Endometrium (tissue), 2 donors: ENCODE measurements around the gene SLC6A7.
"Not testable (repeated sequence)": the region's sequence is repeated elsewhere in the genome, so short reads cannot be mapped to it uniquely, and the experiment has no call there.

Experiments used
- FAIRE-seq: peaks from 2 replicates; lab custom pipeline; 2012; peaks lifted over from hg19 to GRCh38; lab: Jason Lieb, UNC
- donor health status: control.
- donor health status: control.

The SLC6A7 gene

DNA sequence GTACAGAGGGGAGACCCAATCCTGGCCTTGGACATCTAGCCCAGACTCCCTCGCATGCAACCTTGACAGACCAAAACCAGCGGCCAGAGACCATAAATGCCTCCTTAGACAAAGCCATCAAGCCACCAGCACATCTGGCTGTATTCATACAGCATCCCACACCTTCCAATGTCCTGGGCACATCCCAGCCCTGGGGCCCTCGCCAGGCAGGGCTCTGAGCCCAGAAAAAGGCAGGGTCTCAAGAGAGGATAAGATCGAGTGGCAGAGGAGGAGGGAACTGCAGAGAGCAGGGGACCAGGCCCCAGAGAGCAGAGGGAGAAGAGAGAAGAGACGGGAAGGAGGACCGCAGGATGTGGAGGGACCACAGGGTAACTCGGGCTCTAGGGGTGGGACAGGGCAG is 54.3 kb downstream of the SLC6A7 start:
- FAIRE-seq = no peak

DNA sequence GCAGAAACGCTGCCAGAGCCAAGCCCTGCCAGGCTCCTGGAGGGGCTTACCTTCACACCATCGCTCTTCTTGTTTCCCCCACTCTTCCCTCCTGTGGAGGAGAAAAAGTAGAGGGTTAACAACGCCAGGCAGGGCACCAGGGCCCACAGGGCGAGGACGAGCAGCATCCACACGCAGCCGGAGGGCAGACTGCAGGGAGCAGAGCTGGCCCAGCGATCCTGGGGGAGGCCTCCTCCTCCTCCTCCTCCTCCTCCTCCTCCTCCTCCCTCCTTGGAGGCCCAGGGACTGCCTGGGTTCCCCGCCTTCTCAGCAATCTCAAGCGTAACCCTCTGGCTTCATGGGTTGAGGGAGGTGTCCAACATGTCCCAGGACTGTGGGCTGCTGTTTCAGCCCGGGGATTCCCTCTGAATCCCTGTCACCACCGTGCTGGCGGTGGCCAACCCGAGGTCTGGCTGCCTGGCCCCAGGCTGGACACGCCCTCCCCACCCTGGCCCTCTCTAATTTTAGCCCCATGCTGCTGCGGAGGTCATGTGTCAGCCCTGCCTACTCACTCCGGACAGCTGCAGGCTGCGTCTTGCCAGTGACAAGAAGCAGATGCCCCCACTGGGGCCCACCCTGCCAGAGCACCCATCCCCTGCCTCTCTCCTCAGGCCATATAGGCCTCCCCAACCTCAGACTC is 55.4 kb downstream of the SLC6A7 start:
- no peak for FAIRE-seq

DNA sequence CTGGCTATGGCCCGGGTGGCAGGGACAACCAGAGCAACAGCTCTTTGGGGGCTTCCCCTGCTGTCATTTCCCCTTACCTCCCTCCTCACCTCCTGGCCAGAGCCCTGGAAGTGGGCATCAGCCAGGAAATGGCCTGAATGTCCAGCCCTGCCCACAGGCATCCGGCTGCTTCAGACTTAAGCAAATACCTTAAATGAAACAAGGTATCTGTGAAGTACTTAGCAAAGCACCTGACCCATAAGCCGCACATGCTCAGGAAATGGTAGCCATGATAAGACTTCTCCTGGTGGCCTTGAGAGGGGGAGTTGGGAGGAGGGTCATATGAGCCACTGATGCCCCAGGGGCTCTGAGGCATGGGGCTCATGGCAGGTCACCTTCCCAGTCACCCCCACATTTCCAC is 55.9 kb downstream of the SLC6A7 start:
- no peak for FAIRE-seq

DNA sequence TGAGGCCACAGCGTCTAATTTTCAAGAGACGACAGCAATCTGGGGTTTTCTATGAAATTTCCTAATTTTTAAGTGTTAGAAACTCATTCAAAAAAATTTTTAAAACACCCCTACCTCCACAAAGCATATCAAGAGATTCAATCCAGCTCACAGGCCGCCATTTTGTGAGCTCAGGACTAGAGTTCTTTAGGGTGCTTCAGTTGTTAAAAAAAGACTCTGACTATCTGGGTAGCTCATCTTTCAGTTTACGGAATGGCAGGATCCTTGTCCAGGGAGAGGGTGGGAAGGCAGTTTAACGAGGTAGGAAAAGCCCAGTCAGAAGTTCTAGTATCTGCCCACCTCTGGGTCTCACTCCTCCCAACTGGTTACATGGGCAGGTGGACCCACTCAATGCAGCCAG is 56.6 kb downstream of the SLC6A7 start:
- no peak for FAIRE-seq

DNA sequence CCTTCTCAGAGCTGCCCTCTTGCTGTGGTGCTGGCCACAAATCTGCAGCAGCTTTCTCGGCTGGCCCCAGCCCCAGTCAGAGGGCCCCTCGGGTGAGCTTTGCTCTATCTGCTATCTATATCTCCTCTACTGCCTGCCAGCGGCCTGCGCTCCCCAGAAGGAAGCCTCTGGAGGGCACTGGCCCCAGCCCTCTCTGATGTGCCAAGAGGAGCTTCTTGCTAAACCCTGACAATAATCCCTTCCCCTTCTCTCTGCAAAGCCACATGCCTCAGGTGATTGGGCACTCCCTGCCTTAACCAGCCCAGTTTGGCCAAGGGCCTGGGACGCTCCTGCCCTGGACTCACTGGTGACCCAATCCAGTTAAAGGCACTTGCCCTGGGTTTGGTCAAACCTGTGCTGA is 57.0 kb downstream of the SLC6A7 start:
- no peak for FAIRE-seq

DNA sequence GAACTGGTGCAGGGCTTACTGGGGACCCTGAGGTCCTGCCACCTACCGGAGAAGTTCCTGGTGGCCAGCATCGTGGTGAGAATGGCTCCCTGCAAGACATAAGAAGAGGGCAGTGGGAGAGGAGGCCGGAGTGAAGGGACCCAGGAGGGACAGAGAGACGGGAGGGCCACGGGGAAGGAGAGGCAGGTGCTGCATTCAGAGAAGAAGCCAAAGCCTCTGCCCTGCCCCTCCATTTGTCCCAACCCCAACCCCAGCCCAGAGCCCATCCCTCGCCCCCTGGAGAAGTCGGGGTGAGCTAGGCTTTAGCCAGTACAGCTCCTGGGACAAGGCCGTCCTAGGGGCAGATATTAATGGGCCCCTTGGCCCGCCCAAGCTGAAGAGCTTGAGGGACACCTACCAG is 57.9 kb downstream of the SLC6A7 start:
- FAIRE-seq = no peak

DNA sequence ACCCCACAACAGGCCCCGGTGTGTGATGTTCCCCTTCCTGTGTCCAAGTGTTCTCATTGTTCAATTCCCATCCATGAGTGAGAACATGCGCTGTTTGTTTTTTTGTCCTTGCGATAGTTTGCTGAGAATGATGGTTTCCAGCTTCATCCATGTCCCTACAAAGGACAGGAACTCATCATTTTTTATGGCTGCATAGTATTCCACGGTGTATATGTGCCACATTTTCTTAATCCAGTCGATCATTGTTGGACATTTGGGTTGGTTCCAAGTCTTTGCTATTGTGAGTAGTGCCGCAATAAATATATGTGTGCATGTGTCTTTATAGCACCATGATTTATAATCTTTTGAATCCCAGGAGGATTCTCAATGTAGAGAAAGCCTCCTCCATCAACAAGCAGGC is 58.6 kb downstream of the SLC6A7 start:
- FAIRE-seq = not testable (repeated sequence)

DNA sequence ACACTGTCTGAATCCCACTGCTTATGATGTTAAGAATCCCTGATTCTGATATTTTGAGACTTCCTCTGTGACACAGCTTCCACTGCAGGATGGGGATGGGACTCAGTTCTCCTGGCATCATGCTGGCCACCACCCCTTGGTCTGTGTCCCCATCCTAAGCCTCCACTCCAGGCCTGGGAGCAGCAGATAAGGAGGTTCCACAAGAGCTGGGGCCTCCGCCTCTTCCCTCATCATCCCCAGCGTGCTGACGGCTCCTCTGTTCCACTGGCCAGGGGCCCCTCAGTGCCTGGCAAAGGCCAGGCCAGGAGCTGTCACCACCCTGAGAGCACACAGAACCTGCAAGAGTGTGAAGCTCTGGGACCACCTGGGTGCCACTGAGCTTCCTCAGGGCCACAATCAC is 59.1 kb downstream of the SLC6A7 start:
- FAIRE-seq = no peak

DNA sequence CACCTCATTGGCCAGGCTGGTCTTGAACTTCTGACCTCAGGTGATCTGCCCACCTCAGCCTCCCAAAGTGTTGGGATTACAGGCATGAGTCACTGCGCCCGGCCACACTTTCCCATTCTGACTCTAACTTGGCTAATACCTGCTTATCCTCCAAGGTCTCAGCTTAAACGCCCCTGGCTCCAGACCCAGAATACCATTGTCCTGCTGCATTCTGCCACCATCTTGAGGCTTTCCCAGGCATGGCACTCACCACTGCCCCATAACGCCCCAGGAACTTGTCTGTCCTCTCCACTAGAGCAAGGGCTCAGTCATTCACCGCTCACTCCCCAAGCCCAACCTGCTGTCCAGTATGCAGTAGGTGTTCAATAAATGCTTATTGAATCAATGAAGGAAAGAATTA is 59.9 kb downstream of the SLC6A7 start:
- FAIRE-seq = no peak

DNA sequence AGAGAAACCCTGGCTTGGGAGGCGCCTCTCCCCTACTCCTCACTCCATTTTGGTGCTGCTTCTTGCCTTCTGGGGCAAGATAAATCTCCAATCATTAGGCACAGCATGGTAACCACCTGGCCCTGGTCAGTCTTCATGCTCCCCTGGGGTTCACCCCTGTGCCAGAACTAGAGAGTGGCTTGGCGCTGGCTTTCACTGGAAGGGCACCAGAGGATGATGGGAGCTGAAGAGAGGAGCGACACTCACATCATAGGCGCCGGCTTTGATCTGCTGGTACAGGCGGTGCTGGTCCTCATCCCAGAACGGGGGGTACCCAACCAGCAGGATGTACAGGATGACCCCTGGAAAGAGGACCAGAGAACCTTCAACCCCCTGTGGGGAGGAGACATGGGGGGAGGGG is 61.6 kb downstream of the SLC6A7 start:
- FAIRE-seq = no peak

DNA sequence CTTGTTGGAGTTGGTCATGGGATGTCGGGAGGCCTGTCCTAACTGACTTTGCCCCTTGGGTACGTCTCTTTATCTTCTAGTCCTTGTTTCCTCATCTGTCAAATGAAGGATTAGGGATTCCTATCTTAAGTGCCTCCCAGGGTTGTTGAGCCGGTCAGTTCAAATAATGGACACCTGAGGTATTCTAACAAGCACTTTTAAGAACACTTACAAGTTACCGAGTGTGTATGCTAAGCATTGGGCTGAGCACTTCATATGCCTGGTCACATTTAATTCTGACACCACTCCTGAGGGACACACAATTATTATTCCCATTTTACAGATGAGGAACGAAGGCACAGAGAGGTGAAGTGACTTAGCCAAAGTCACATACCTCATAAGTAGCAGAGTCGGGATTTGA is 62.6 kb downstream of the SLC6A7 start:
- FAIRE-seq = no peak

DNA sequence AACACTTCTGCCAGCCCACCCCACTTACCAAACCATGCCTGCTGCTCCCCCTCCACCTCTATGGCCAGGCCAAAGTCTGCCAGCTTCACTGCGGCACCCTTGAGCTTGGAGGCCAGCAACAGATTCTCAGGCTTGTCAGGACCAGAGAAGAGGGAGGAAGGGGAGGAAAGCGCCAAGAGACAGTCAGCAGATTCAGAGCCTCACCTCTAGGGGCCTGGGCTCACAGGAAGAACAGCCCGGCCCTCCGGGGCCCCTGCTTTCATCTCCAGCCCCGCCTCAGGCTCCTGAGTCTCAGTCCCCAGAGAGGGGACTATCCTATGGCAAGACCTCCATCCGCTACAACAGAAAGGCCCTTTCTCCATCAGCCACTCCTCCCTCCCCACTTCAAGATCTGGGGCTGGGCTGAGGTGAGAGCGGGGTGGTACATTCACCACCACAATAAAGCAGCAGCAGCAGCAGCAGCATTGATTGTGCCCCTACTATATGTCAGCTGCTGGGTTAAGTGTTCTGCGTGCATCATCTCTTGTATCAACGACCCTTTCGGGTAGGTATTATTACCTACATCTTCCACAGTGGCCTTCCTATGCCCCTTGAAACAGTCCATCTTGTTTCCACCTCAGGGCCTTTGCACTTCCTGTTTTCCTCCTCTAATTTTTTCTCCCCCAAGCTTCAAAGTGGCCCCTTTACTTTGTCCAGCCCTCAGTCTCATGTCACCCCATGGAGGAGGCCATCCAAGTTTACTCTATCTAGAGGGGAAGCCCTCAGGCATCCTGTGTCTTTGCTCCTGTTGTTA is 63.8 kb downstream of the SLC6A7 start:
- no peak for FAIRE-seq

DNA sequence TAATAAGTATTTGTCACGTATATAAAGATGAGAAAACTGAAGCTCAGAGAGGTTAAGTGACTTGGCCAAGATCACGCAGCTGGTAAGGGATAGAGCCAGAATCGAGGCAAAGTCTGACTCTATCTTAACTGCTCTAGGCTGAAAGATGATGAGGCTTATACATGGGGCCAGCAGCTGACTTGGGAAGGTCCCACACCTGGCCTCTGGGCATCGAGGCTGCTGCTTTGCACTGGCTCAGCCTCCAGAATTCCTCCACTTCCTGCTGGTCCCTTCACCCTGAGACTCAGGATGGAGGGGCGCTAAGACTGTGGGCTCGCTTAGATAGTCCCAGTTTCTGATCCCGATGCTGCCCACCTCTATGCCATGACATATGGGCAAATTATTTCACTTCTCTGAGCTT is 64.5 kb downstream of the SLC6A7 start:
- FAIRE-seq = no peak

DNA sequence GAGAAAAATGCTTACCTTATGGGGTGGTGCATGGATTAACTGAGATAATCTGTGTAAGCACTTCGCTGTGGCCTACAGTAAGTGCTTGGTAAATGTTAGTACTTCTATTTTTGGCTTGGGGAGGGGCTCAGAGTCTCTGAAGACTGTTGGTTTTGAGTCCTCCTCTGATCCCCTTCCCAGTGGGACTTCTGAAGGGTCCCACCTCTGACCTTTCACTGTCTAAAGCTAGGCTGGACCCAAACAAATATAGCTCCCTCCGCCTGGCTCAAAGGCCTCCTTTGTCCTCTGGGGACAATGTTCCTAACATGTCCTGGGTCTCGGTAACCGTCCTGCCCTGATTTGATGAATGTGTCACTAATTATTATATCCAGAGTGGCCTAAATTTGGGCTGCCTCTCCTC is 64.9 kb downstream of the SLC6A7 start:
- no peak for FAIRE-seq

DNA sequence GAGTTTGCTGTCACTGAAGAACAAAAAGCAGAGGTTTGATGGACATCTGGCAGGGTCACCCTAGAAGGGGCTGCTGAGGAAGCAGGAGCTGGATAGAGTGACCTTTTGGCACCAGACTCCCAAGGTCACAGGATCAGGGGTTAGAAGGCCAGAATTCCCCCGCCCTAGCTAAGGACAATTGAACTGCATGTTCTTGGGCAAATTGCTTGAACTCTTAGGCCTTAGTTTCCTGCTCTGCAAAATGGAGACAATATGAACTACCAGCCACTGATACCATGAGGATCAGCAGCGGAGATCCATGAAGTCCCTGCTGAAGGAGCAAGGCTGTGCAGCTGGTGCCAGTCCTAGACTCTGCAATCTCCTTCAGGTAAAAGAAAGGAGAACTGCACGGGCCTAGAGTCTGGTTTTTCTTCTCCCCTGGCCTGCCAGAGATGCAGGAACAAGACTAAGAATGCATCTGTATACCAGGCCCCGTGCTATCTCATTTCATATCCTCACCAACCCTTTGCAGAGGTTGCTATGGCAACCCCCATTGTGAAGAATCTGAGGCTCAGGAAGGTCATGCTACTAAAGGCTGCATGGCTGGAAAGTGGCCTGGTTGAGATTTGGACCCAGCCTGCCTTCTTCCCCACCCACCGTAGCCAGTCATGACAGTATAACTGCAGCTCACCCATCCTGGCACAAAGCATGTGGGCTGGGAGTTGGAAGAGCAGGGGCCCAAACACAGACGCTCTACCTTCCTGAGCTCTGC is 66.0 kb downstream of the SLC6A7 start:
- FAIRE-seq = no peak

DNA sequence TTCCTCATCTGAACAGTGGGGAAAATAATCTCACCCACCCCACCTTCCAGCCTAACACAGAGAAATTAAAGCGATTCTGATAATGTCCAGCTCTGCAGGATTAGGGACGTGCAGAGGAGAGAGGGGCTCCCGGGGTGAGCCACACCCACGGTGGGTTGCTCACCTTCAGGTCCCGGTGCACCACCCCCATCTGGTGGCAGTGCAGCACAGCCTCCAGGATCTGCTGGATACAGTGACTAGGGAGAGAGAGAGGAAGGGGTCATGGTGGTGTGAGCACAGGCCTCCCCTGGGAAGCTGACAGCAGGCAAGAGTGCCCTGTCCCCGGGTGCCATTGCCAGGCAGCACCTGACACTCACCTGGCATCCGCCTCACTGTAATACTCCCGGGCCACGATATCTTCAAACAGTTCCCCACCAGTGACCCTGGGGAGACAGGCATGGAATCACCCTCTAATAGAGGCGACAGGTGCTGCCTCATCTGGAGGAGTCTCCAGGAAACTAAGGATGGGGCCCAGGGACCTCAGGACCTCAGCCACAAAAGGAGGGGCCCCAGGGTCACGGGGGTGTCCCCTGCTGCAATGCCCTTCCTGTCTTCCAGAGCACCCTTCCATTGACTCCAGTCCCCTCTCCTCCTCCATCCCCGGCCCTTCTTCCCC is 66.7 kb downstream of the SLC6A7 start:
- no peak for FAIRE-seq

DNA sequence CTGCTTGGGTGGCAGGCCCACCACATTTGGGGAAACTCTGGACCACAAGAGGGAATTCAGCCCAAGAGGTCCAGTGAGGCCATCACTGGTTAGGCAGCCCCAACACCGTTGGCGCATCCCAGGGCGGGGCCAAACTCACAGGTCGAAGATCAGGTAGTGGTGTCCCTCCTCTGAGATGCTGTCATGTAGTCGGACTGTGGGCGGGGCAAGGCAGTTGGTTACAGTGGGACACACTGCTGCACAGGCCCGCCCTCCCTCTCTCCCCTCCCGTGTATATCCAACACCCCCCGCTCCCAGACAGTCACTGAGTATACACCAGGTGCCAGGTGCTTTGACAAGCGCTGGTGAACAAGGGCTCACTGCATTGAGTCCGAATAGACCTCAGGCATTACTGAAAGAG is 67.6 kb downstream of the SLC6A7 start:
- no peak for FAIRE-seq

DNA sequence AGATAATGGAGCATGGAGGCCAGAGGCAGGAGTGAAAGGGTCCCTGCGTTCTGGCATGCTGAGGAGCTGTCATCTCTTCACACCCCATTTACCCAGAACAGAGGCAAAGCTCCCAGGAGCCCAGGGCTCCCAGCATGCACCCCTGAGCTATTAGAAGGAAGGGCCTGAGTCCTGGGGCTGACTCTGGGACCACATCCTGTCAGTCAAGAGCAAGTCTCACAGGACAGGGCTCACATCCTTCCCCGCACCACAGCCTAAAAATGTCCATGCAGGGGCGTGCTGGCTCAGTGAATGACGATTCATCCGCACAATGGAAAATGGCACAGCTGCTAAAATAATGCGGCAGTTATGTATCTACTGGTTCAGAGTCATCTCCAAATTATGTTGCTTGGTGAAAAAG is 68.3 kb downstream of the SLC6A7 start:
- FAIRE-seq = no peak
